K562 (cell line): ENCODE measurements around the gene NARF.

Experiments used
- MAX ChIP-seq: sonication (generic); formaldehyde crosslinking; IDR thresholded peaks from 2 replicates; pipeline ENCODE4 v1.9.0; 2022; ENCODE audit warnings: mild to moderate bottlenecking, missing genetic modification reagents
- NCOA2 ChIP-seq, 2 experiments: fragments of 450-650 bp; IDR thresholded peaks; 2 replicates each; pipeline ENCODE4 v1.6.1; 2018; ENCODE audit warnings: mild to moderate bottlenecking in 2 of 2, moderate library complexity in 1 of 2; ENCODE audit not compliant: partially characterized antibody in 2 of 2
- NR2C2 ChIP-seq, 2 experiments: fragments of 200-800 bp in 1 of 2; sonication (Bioruptor generic) in 1 of 2; sonication (generic) in 1 of 2; formaldehyde crosslinking in 1 of 2; IDR thresholded peaks; 2 replicates each; pipeline versions ENCODE4 v1.6.1 to v1.8.0; 2016 to 2022; ENCODE audit warnings: mild to moderate bottlenecking in 1 of 2, missing compliant biosample characterization in 1 of 2, missing genetic modification characterization in 1 of 2, missing genetic modification reagents in 1 of 2
- POLR2AphosphoS2 ChIP-seq: IDR thresholded peaks from 2 replicates; pipeline ENCODE4 v1.6.1; 2012; ENCODE audit warnings: low read length, improper control_type of control experiment
- SRSF9 ChIP-seq: fragments of 200-400 bp; formaldehyde crosslinking; IDR thresholded peaks from 2 replicates; pipeline ENCODE4 v1.6.1; 2017; ENCODE audit warnings: low read depth, low read length, borderline replicate concordance
- YY1 ChIP-seq, 3 experiments: IDR thresholded peaks; 2 replicates each; pipeline ENCODE4 v1.6.1; 2011; ENCODE audit warnings: low read length in 2 of 3, mild to moderate bottlenecking in 2 of 3, moderate library complexity in 2 of 3, borderline replicate concordance in 1 of 3, control low read depth in 1 of 3, low read depth in 1 of 3; ENCODE audit not compliant: insufficient read depth in 3 of 3, insufficient replicate concordance in 2 of 3, control insufficient read depth in 1 of 3, insufficient read length in 1 of 3; ENCODE audit errors: extremely low read depth in 1 of 3
- ZNF134 ChIP-seq: fragments of 250-450 bp; sonication (Bioruptor Pico); conservative IDR thresholded peaks from 2 replicates; pipeline ENCODE4 v1.4.0; 2020
- ZSCAN29 ChIP-seq: fragments of 450-650 bp; IDR thresholded peaks from 2 replicates; pipeline ENCODE4 v1.6.1; 2017
- TF ChIP-seq, protein P1 (sequence below): fragments of 450-650 bp; formaldehyde crosslinking; IDR thresholded peaks from 2 replicates; pipeline ENCODE4 v1.4.0; 2020; ENCODE audit warnings: mild to moderate bottlenecking, moderate library complexity
- TF ChIP-seq, protein P2 (sequence below): fragments of 250-450 bp; sonication (Bioruptor Pico); IDR thresholded peaks from 2 replicates; pipeline ENCODE4 v1.8.0; 2021; ENCODE audit warnings: moderate library complexity, mild to moderate bottlenecking, inconsistent platforms

GRCh38 chr17:82432017-82432416 is 26.5 kb upstream of the NARF start:
- no peak for TF ChIP-seq ZSCAN29
- TF ChIP-seq NCOA2 (IDR thresholded peaks at IDR 0.05; ENCODE audit: partially characterized antibody in 2 of 2) = no peak
- no peak for TF ChIP-seq MAX (CRISPR knock-in tag)
- no peak for TF ChIP-seq SRSF9
- TF ChIP-seq, protein P1, sequence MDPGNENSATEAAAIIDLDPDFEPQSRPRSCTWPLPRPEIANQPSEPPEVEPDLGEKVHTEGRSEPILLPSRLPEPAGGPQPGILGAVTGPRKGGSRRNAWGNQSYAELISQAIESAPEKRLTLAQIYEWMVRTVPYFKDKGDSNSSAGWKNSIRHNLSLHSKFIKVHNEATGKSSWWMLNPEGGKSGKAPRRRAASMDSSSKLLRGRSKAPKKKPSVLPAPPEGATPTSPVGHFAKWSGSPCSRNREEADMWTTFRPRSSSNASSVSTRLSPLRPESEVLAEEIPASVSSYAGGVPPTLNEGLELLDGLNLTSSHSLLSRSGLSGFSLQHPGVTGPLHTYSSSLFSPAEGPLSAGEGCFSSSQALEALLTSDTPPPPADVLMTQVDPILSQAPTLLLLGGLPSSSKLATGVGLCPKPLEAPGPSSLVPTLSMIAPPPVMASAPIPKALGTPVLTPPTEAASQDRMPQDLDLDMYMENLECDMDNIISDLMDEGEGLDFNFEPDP (CRISPR knock-in tag) = no peak
- TF ChIP-seq NR2C2 (CRISPR knock-in tag; IDR thresholded peaks at IDR 0.05) = no peak
- TF ChIP-seq NR2C2 (tag; IDR thresholded peaks at IDR 0.05) = no peak
- TF ChIP-seq, protein P2, sequence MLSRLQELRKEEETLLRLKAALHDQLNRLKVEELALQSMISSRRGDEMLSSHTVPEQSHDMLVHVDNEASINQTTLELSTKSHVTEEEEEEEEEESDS (CRISPR knock-in tag) = no peak
- TF ChIP-seq ZNF134 (CRISPR knock-in tag) = no peak
- no peak for TF ChIP-seq YY1 (IDR thresholded peaks at IDR 0.05; ENCODE audit: borderline replicate concordance in 1 of 3, control insufficient read depth in 1 of 3, extremely low read depth in 1 of 3, insufficient read depth in 3 of 3, insufficient read length in 1 of 3, insufficient replicate concordance in 2 of 3, low read depth in 1 of 3, low read length in 2 of 3)
- TF ChIP-seq POLR2AphosphoS2 = no peak
